Keratinocyte (primary cell): ENCODE data around the gene INHBC.

ENCODE experiments used
- EZH2 ChIP-seq: IDR thresholded peaks from one replicate; pipeline ENCODE4 v1.6.1; 2012; ENCODE audit warnings: inconsistent platforms, mild to moderate bottlenecking, low read length, moderate library complexity
- TF ChIP-seq, protein P1 (sequence below), 3 experiments: IDR thresholded peaks in 1 of 3; conservative IDR thresholded peaks in 1 of 3; optimal IDR thresholded peaks in 1 of 3; 2 replicates in 2 of 3; 3 replicates in 1 of 3; pipeline versions ENCODE3 to v1.5.1; 2011; ENCODE audit warnings: low read length in 3 of 3, mild to moderate bottlenecking in 3 of 3, moderate library complexity in 2 of 3, control low read depth in 1 of 3, inconsistent platforms in 1 of 3; ENCODE audit not compliant: insufficient read depth in 2 of 3; ENCODE audit errors: extremely low read depth in 1 of 3

DNA sequence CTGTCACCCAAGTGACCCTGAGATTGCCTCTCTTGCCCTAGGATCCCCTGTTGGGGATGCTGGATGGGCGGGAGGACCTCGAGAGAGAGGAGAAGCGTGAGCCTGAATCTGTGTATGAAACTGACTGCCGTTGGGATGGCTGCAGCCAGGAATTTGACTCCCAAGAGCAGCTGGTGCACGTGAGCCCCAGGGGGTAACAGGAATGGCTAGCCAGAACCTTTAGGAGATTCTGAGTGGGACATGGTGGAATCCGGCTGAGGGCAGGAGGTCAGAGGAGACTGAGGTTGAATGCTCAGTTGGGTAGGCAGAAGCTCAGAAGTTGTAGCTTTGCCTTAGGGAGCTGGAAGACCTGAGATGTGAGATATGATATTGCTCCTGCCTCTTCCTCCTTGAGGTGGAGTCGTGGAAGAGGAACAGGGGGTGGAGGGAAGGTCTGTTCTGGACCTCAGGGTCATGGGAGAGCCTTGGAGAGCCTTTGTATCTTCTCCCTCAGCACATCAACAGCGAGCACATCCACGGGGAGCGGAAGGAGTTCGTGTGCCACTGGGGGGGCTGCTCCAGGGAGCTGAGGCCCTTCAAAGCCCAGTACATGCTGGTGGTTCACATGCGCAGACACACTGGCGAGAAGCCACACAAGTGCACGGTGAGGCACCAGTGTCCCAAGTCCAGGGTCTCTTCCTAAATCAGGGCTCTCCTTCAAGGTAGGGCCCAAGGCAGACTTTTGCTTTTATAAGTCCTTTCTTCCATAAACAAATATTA lies 31.3 kb downstream of the INHBC start:
- TF ChIP-seq, protein P1, sequence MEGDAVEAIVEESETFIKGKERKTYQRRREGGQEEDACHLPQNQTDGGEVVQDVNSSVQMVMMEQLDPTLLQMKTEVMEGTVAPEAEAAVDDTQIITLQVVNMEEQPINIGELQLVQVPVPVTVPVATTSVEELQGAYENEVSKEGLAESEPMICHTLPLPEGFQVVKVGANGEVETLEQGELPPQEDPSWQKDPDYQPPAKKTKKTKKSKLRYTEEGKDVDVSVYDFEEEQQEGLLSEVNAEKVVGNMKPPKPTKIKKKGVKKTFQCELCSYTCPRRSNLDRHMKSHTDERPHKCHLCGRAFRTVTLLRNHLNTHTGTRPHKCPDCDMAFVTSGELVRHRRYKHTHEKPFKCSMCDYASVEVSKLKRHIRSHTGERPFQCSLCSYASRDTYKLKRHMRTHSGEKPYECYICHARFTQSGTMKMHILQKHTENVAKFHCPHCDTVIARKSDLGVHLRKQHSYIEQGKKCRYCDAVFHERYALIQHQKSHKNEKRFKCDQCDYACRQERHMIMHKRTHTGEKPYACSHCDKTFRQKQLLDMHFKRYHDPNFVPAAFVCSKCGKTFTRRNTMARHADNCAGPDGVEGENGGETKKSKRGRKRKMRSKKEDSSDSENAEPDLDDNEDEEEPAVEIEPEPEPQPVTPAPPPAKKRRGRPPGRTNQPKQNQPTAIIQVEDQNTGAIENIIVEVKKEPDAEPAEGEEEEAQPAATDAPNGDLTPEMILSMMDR (optimal IDR thresholded peaks at IDR 0.05 in 1 of 3, IDR thresholded peaks at IDR 0.05 in 1 of 3, conservative IDR thresholded peaks at IDR 0.05 in 1 of 3; ENCODE audit: extremely low read depth in 1 of 3, insufficient read depth in 2 of 3, low read length in 3 of 3) = no peak
- TF ChIP-seq EZH2 = no peak
